ENCODE data around the gene PPIL1.

PPIL1 gene

DNA sequence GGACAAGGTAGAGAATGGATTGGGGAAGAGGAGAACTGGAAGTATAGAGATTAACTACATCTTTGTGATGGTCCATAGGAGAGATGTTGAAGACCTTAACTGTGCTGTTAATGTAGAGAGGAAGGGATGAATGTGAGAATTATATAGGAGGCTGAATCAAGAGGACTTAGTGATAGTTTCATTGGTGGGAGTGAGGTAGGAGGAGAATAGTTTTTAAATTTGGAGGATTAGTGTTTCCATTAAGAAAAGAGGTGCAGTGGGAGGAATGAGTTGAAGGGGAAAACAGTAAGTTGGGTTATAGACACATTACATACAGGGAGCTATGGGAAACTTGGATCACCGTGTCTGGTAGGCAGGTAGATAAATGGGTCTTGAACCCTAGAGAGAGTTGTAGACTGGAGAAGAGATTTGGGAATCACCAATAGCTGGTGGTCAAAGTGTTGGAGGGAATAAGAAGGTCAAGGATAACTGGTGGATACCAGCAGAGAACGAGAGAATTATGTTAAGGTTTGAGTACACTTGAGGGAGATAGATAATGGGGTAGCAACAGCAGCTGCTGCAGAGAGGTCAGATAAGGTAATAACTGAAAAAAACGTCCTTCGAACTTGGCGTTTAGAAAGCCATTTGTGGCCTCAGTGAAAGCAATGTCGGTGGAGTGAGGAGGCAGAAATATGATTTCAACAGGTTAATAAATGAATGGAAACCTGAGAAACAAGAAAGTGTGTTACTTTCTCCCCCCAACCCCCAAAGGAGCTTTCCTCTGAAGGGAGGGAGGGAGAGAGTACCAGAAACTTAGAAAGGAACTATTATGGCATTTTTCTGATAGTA lies 14.3 kb upstream of the PPIL1 start:
- no peak for DNase-seq (ENCODE audit: low spot score)

DNA sequence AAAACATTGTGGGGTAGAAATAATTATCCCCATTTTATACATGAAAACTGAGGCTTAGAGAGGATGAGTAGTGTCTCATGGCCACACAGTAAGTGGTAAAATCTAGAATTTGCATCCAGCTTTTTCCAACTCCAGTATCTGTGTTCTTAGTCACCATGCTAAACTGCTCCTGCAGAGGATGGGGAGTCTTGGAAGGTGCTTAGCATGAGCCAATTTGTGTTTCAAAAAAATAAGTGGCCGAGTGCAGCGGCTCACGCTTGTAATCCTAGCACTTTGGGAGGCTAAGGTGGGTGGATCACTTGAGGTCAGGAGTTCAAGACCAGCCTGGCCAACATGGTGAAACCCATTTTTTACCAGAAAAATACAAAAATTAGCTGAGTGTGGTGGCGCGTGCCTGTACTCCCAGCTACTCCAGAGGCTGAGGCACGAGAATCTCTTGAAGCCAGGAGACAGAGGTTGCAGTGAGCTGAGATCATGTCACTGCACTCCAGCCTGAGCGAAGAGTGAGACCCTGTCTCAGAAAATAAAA lies 13.6 kb upstream of the PPIL1 start:
- no peak for DNase-seq (ENCODE audit: low spot score)

DNA sequence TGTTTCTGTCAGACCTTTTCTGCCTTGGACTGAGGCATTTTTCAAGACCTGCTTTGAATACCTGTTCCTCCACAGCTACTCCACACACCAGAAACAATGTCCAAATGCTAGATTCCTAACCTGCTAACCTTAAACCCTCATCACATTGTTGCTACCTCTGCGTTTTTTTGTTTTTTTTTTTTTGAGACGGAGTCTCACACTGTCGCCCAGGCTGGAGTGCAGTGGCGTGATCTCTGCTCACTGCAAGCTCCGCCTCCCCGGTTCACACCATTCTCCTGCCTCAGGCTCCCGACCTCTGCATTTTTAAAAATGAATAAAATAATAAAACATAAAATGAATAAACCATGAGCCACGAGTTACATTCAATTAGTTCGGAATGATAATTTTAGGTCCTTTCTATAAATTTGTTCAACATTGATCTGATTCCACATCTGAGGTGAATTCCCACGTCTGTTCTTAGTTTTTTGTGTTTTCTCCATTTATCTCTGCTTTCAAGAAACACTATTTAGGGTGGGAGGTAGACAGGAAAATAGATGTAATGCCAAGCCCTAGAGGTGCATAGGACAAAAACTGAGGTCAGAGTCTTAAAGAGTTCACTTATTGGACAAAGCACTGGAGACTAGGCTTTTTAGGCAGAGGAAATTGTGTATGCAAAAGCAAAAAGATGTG lies 12.5 kb upstream of the PPIL1 start:
- DNase-seq (ENCODE audit: low spot score): no peak

DNA sequence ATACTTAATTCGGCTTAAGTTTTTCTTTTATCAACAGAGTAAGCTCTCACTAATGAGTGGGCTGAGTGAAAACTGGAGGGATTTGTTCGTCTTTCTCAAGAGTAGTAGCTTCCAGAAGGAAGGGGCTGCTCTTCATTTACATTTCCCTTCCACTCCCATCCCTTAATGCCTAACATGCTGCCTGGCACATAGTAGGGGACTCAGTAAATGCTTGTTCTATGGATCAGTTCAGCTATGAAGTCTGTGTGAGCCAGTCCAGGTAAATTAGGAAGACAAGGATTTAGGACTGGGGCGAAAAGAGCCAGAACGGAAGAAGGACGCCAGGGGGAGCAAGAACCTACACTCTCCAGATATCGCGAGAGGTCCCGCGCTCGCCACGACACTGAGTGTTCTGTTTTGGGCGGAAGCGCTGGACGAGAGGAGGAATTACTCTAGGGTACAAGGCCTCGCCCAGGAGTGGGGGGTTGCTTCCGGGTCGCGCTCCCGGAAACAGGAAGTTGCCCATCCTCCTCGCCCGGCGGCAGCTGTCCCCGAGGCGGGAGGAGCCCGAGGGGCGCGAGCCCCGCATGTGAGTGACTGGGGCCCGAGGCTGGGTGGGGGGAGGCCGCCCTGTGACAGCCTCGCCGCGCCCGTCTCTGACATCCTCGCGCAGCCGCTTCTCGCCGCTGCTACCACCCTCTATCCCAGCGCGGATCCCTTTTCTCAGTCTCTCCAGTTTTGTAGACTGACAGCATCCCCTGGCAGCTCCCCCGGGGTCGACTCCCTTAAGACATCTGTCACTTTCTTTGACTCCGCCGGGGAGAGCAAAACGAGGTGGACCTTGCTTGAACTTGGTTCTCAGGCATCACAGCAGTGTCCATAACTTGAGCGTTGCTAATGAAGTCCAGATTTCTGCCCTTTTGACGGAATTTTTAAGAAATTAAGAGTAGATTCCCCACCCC lies 11.1 kb upstream of the PPIL1 start, which contains the start of gene C6orf89:
Gene C6orf89 (plus strand): TSS at position 492 of the 941 bp plus-strand sequence. CDS start 13,493 bp downstream, outside the sequence.
- DNase-seq (ENCODE audit: low spot score): peak; percentile 94

DNA sequence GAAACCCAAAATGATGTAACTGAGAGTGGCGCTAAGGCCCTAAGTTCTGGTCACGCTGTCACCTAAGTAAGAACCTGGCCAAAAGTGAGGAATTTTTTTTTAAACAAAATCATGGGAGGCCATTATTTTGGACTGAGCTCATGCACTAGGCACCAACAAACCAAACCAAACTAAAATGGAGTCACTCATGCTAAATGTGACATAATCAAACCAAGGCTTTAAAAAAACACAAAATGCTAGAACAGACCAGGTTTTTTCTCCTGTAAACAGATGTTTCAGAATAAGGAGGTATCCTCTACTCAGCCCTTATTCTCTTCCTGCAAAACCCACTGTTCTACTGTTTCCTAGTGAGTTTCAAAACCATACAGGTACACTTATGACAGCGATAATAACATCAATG lies 10.0 kb upstream of the PPIL1 start:
- no peak for DNase-seq (ENCODE audit: low spot score)

DNA sequence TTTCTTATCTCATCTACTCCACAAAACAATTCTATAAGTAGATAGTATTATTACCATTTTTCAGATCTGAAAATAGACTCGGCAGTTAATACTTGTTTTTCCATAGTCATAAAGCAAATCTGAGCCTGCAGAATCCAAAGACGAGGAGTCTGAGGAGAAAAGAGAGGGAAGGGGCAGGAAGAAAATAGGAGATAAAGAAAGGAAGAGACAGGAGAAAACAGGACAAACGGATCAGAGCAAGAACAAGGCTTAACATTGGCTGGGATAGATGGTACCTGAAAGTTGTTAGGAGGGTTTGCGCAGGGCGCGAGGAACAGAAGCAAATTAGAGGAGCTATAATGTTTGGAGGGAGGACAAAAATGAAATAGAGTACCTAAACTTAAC lies 639 bp upstream of the PPIL1 start:
- DNase-seq (ENCODE audit: low spot score): no peak

DNA sequence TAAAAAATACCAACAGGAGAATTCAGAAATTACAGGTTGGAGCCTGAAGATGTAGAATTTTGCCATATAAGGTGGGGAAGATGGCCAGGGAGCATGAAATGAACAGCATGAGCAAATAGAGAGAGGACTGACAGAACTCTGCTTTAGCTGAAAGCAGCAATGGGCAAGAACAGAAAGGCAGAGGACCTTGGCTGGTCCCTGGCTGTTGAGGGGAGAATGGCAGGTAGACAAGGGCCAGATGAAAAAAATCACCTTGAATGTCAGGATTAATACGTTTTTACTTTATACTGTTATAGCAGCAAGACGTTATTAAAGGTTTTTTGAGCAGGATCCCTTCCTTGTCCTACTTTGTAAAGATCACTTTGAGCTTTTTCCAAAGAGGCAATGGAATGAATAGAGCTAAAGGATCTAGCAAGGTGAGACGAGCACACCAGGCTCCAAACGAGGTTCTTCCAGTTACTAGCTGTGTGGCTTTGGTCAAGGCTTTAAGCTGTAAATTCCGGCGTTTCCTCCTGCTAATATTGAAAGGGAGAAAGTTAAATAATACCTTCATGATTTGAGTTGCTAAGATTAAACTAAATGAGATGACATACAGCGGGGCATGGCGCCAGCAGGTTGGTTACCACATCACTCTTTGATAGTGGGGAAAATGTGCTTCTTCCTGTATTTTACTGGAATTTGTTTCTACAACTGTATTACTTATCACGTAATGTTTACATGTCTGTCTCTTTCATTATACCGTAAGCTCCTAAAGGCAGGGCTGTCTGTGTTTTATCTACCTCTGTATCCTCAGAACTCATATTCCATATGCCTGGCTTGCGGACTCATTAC lies 776 bp downstream of the PPIL1 start:
- no peak for DNase-seq (ENCODE audit: low spot score)

DNA sequence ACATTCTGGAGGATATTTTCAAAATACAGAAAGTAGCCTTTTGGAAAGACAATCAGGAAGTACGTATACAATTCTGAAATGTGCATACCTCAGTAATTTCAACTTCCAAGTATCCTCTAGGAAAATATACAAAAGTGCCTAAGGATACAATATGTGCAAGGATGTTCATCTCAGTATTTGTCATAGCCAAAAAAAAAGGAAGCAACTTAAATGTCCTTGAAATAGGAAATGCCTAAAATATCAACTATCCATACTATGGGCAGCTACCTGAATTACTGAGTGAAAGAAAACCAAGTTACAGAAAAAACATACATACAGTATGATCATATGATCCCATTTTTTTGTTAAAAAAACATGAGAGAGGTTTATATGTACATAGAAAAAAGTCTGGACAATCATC lies 1.5 kb downstream of the PPIL1 start:
- no peak for DNase-seq (ENCODE audit: low spot score)

DNA sequence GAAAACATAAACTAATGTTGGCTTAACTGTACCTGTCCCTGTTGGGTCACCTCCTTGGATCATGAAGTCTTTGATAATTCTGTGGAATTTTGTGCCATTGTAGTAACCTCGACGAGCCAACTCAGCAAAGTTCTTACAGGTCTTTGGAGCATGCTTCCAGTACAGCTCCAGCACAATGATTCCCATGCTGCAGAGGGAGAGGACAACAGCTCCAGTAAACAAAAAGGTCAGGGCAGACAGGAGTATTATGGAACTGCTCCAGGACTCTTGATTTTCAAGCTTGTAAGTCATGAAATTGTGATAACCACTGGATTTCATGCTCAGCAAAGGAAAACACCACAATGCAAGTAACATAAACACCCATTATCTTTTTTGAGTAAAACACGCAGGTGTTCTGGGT lies 2.9 kb downstream of the PPIL1 start:
- no peak for DNase-seq (ENCODE audit: low spot score)

DNA sequence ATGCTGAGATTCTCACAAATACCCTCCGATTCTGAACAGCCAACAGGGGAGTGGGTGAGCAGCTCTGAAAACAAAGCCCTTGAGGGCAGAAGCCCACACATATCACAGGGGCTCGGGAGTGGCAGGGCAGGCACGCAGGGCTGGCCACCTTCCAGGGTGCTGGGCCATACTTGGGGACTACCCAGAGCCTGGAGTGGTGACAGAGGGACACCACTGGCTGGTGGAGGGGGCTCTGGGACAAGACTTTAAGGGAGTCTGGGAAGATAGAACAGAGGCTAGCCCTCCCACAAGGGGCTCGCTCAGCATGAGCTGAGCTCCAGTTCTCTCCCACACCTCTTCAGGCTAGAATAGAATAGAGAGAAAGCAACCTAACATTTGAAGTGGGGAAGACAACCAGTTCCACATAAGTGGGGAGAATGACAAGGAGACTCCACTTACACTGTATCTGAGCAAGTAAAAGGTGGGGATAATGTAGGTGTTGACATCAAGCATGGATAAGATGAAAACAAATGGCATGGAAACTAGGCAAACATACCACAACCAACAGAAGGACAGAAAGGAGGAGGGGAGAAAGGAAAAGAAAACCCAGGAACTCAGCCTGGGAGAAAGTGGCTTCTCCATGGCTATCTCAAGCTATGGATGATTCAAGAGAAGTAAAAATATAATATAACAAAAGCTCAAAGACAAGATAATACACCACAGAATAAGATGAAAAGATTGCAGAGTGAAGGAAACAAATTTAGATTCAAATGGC lies 7.0 kb downstream of the PPIL1 start:
- no peak for DNase-seq (ENCODE audit: low spot score)

DNA sequence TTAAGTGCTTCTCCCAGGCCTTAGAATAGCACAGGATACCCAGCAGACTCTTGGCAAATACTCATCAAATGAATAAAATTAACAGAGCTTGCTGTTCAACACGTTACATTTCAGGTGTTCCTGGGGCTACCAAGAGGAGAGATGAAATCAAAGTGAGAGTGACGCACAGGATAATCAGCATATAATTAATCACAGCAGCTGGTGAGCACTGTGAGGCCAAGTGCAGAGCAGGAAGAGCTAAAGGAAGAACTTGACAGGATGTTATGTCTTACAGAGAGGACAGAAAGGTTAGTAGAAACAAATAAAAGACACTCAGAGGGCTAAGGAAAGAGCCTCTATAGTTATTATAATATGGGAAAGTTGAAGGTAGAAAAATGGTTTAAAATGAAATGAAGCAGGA lies 8.8 kb downstream of the PPIL1 start:
- DNase-seq (ENCODE audit: low spot score): no peak

DNA sequence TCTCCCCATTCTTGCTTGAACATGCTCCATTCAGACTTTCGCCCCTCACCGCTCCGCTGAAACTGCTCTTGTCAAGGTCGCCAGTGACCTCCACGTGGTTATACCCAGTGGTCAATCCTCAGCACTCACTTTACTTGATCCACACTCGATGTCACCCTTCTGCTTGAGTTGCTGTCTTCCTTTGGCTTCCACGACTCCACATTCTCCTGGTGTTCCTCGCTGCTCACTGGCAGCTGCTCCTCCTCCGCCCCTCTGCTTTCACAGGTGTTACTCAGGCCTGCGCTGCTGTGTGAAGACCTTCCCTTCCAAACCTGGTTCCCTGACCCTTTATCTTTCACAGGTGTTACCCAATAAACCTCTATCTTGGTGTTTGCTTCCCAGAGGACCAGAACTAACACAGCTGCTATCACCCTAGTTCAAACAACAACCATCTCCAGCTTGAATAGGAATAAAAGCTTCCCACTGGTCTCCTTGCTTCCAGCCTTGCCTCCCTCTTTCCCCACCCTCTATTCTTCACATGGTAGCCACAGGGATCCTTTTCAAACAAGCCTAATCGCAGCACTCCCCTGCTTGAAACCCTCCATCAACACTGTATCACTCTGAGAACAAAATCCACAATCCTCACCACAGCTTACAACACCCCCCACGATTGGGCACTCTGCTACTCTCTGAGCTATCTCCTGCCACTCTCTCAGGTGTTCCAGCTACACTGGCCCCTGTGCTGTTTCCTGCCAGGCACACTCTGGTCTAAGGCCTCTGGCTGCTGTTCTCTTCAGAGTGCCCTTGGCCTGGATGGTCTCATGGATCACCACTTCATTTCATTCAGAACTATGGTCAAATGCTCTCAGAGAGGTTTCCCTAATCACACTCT lies 10.7 kb downstream of the PPIL1 start:
- no peak for DNase-seq (ENCODE audit: low spot score)

DNA sequence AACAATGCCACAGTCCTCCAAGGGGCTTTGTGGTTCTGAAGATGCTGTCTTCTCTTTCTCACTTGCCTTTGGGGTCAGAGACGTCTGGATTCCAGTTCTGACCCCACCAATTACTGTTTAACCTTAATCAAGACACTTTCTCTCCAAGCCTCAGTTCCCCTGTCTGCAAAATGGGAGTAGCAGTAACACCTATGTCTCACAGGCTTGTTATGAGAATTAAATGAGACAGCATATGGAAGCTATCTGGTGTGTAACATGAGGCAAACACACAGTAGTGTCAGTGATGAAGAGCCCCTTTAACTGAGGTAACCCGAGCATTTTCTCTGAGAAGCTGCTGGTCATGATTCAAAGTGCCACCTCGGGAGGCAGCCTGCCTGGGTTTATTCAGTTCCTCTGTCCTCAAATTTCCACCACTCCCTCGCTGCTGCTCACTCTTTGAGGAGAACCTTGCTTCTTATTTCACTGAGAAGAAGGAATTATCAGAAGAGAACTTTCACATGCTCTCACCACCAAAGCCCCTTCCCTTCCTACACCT lies 11.7 kb downstream of the PPIL1 start:
- no peak for DNase-seq (ENCODE audit: low spot score)

DNA sequence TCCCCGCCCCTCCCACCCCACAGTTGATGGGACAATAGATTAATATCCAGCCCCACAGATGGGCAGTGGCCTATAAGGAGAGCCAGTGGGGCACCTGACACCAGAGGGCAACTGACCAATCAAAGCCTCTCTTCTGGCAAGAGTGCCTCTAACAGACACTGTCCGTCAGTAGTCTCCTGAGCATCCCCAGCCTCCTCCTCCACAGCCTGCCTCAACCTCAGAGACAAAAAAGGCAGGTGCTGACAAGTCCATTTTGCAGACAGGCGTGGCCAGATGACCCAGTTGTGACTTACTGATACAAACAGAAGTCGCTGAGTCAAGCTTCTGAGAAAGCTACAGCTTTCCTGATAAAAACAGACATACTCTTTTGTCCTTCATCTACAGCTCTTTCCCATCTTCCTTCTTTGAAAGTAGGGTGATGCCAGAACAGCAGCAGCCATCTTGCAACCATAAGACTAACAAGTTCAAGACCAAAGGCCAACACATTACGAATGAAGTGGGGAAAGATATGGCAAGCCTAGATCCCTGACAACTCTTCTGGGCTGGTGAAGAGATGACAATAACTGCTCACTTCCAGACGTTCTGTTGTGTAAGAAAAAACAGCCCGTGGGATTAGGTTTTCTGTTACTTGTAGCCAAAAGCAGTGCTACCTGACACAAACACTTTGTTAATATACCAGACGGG lies 12.3 kb downstream of the PPIL1 start:
- DNase-seq (ENCODE audit: low spot score): no peak

DNA sequence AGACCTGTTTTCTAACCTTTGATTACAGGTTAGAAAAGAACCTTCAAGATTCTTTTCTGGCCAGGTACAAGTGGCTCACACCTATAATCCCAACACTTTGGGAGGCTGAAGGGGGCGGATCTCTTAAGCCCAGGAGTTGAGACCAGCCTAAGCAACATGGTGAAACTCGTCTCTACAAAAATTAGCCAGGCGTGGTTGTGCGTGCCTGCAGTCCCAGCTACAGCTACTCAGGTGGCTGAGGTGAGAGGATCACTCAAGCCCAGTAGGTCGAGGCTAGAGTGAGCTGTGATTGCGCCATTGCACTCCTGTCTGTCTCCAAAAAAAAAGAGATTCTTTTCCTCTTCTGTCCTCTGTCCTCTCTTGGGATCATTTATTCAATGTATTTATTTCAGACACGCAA lies 14.5 kb downstream of the PPIL1 start:
- no peak for DNase-seq (ENCODE audit: low spot score)

DNA sequence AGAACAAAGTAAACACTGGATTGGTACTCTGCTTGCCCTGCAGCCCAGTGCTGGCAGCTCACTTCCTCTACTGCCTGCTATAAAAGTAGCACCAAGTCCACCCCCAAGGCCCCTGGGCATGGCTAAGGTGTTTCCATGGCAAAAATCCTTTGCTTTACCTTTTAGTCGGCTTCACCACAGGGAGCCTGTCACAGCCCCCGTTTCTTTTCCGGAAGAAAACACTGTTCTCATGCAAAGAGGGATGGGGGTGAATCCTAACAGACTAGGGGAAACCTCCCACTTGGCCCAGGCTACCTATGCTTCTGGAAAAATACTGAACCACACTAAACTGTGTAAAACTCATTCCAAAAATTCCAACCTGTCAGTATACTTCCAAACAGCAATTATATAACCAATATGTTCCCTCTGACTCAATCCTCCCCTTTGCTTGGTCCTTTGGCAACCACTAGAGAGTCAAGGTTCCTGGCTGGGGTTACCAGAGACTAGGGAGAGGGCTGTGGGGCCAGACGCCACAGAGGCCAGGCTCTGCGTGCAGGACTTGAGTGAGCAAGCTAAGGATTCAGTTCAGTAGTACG lies 16.1 kb downstream of the PPIL1 start:
- peak; percentile 70 for DNase-seq (ENCODE audit: low spot score)

DNA sequence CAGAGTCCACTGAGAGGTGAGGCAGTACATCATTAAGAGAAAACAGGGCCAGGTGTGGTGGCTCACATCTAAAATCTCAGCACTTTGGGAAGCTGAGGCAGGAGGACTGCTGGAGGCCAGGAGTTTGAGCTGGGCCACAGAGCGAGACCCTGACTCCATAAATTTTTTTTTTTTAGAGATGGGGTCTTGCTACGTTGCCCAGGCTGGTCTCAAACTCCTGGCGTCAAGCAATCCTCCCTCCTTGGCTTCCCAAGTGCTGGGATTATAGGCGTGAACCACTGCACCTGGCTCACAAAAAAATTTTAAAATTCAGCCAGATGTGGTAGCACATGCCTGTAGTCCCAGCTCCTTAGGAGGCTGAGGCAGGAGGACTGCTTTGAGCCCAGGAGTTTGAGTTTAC lies 17.3 kb downstream of the PPIL1 start:
- DNase-seq (ENCODE audit: low spot score): no peak

DNA sequence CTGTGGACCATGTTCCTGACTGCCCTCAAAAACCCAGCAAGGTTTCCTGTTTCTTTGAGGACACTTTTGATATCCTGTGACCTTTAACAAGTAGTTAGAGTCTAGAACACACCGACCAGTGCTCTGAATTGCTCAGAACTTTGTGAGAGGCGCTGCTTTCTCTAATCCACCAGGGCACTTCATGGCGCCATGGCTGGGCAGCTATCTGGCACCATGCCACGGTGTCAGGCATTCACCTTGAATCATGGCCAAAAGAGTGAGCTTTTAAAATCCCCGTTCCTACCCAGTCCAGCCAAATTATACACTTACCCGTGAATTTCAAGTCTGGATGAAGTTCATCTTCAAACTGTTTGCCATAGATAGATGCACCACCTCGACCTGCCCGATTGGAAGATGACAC lies 18.3 kb downstream of the PPIL1 start:
- no peak for DNase-seq (ENCODE audit: low spot score)

All from iPS-NIHi11 (cell line).